K562 (cell line): ENCODE measurements around the gene CRACDL. TPM values are rescaled to one million over a fixed set of nuclear protein-coding genes. Genes with fewer than 3 reads are reported as not detected.

Source experiments
- ATAC-seq: fragments of 200-7000 bp; cut with Tn5 transposase; 3 replicates; pipeline ENCODE4 v1.9.1; 2020; ENCODE audit warnings: moderate library complexity
- BruUV-seq: library from RNA; stranded (reverse); fragments of 400-500 nt; replicated peaks from 2 replicates; lab custom pipeline; 2021; lab: Mats Ljungman, UMichigan
- CTCF ChIA-PET: fragments of 300-600 bp; formaldehyde crosslinking; extraction: SDS; loops from one replicate; lab custom pipeline; 2021; ENCODE audit warnings: low intra/inter-chr PET ratio; lab: Yijun Ruan, JAX
- POLR2A ChIA-PET: fragments of 300-600, 350-650 bp; sonication (Branson Sonifier 250); formaldehyde crosslinking; extraction: SDS; loops from one replicate; lab custom pipeline; 2021; ENCODE audit warnings: antibody characterized with exemption, inconsistent platforms; lab: Yijun Ruan, JAX
- DNase-seq, 4 experiments: peaks; one replicate each; pipeline versions ENCODE4 v3.0.0 to v3.0.0-alpha.2; 2011 to 2018; ENCODE audit warnings: low spot score in 3 of 4, mixed read lengths in 3 of 4; ENCODE audit errors: extremely low read depth in 1 of 4
- FAIRE-seq: peaks from 2 replicates; lab custom pipeline; 2011; peaks lifted over from hg19 to GRCh38; lab: Jason Lieb, UNC
- H2AFZ ChIP-seq: 2 replicates; pipeline ENCODE4 v1.6.0; 2011; ENCODE audit warnings: low read depth, low read length, control low read depth, inconsistent platforms
- H3K27ac ChIP-seq: fragments of 200-600 bp; 3 replicates; pipeline ENCODE4 v1.8.0; 2011; ENCODE audit warnings: low read depth, mild to moderate bottlenecking, control low read depth, inconsistent platforms, low read length, moderate library complexity, mixed read lengths; ENCODE audit errors: extremely low read depth
- H3K27me3 ChIP-seq, 2 experiments: fragments of 300-600 bp in 1 of 2; 2 replicates in 1 of 2; 3 replicates in 1 of 2; pipeline versions ENCODE4 v1.6.0 to v1.8.0; 2011; ENCODE audit warnings: inconsistent platforms in 2 of 2, low read length in 2 of 2, mild to moderate bottlenecking in 1 of 2, mixed read lengths in 1 of 2, moderate library complexity in 1 of 2; ENCODE audit not compliant: control insufficient read depth in 2 of 2, insufficient read depth in 2 of 2
- H3K36me3 ChIP-seq: fragments of 300-600 bp; 3 replicates; pipeline ENCODE4 v1.8.0; 2011; ENCODE audit warnings: mild to moderate bottlenecking, low read length, inconsistent platforms; ENCODE audit not compliant: control insufficient read depth, insufficient read depth
- H3K4me1 ChIP-seq, 2 experiments: fragments of 200-600 bp in 1 of 2; replicated peaks in 1 of 2; 2 replicates in 1 of 2; 3 replicates in 1 of 2; pipeline versions ENCODE4 v1.5.1 to v1.8.0; 2011; ENCODE audit warnings: inconsistent platforms in 2 of 2, low read length in 2 of 2, mild to moderate bottlenecking in 1 of 2, mixed read lengths in 1 of 2, moderate library complexity in 1 of 2; ENCODE audit not compliant: control insufficient read depth in 2 of 2, insufficient read depth in 2 of 2
- H3K4me2 ChIP-seq: 2 replicates; pipeline ENCODE4 v1.6.1; 2011; ENCODE audit warnings: low read length, control low read depth, inconsistent platforms, mixed read lengths; ENCODE audit not compliant: insufficient read depth
- H3K4me3 ChIP-seq: fragments of 200-600 bp; sonication (generic), shearing (Covaris generic); 2 replicates; pipeline ENCODE4 v1.5.1; 2016; ENCODE audit warnings: control low read depth, inconsistent platforms
- H3K79me2 ChIP-seq: fragments of 200-600 bp; 3 replicates; pipeline ENCODE4 v1.8.0; 2011; ENCODE audit warnings: low read length, inconsistent platforms; ENCODE audit not compliant: control insufficient read depth, insufficient read depth
- H3K9ac ChIP-seq, 2 experiments: 2 replicates each; pipeline versions ENCODE4 v1.6.0 to v1.6.1; 2011; ENCODE audit warnings: low read depth in 2 of 2, low read length in 2 of 2, control low read depth in 1 of 2, inconsistent platforms in 1 of 2, mild to moderate bottlenecking in 1 of 2, mixed read lengths in 1 of 2; ENCODE audit not compliant: insufficient read depth in 1 of 2
- H3K9me1 ChIP-seq: one replicate; pipeline ENCODE4 v1.6.0; 2011; ENCODE audit warnings: inconsistent platforms, mild to moderate bottlenecking, low read length, moderate library complexity; ENCODE audit not compliant: control insufficient read depth, insufficient read depth
- H3K9me3 ChIP-seq: replicated peaks from 2 replicates; pipeline ENCODE4 v1.5.1; 2011; ENCODE audit warnings: low read depth, low read length, inconsistent platforms; ENCODE audit not compliant: control insufficient read depth, insufficient read depth
- H4K20me1 ChIP-seq: replicated peaks from 2 replicates; pipeline ENCODE4 v1.6.1; 2011; ENCODE audit warnings: low read length, inconsistent platforms, mixed read lengths; ENCODE audit not compliant: control insufficient read depth, insufficient read depth
- ELF1 ChIP-seq: fragments of 200-800 bp; sonication (Bioruptor generic); IDR thresholded peaks from 2 replicates; pipeline ENCODE4 v1.6.1; 2016; ENCODE audit warnings: missing genetic modification characterization, missing compliant biosample characterization
- ELF4 ChIP-seq: fragments of 450-650 bp; formaldehyde crosslinking; IDR thresholded peaks from 2 replicates; pipeline ENCODE4 v1.4.0; 2022; ENCODE audit warnings: missing genetic modification characterization
- EP300 ChIP-seq: IDR thresholded peaks from 2 replicates; pipeline ENCODE4 v1.6.1; 2012; ENCODE audit warnings: low read length, improper control_type of control experiment
- HDAC2 ChIP-seq: fragments of 450-650 bp; IDR thresholded peaks from 2 replicates; pipeline ENCODE4 v1.6.1; 2016; ENCODE audit warnings: mild to moderate bottlenecking
- HDAC8 ChIP-seq: fragments of 450-650 bp; IDR thresholded peaks from 2 replicates; pipeline ENCODE4 v1.6.1; 2016; ENCODE audit warnings: mild to moderate bottlenecking, missing genetic modification characterization, moderate library complexity, missing compliant biosample characterization
- POLR2A ChIP-seq: fragments of 450-650 bp; conservative IDR thresholded peaks from 2 replicates; pipeline ENCODE4 v1.6.1; 2016
- PTBP1 ChIP-seq: fragments of 200-400 bp; formaldehyde crosslinking; IDR thresholded peaks from 2 replicates; pipeline ENCODE4 v1.6.1; 2017; ENCODE audit warnings: low read depth, low read length
- SFPQ ChIP-seq: fragments of 200-400 bp; formaldehyde crosslinking; IDR thresholded peaks from 2 replicates; pipeline ENCODE4 v1.6.1; 2017; ENCODE audit warnings: mild to moderate bottlenecking, low read depth, low read length, moderate library complexity
- SRSF3 ChIP-seq: fragments of 200-400 bp; formaldehyde crosslinking; IDR thresholded peaks from 2 replicates; pipeline ENCODE4 v1.6.1; 2016; ENCODE audit warnings: mild to moderate bottlenecking, low read length, moderate library complexity; ENCODE audit not compliant: insufficient read depth
- SUPT5H ChIP-seq: fragments of 450-650 bp; IDR thresholded peaks from 2 replicates; pipeline ENCODE4 v1.6.1; 2016
- THRA ChIP-seq: fragments of 450-650 bp; IDR thresholded peaks from 2 replicates; pipeline ENCODE4 v1.6.1; 2017; ENCODE audit warnings: mild to moderate bottlenecking, moderate library complexity
- WGBS: fragments of 100-300 bp; shearing (Covaris generic); methylation state at CpG from one replicate; pipeline ENCODE4 v1.1.6; 2016; ENCODE audit warnings: low coverage, mixed read lengths; ENCODE audit not compliant: insufficient coverage; ENCODE audit errors: missing lambda C conversion rate; 5-methylcytosine and 5-hydroxymethylcytosine counted together
- in situ Hi-C: fragments of 300-500 bp; cut with MboI; formaldehyde crosslinking; loops from 4 replicates; pipeline ENCODE4 v1.15.0; 2018; ENCODE audit warnings: inconsistent platforms, mixed read lengths
- intact Hi-C: fragments of 100-400 bp; cut with micrococcal nuclease; formaldehyde crosslinking; loops from 2 replicates; pipeline ENCODE4 v1.14.2; 2022
- polyA plus RNA-seq, 8 experiments: library from polyadenylated mRNA; depleted of rRNA in 4 of 8; stranded (reverse) in 5 of 8; unstranded in 3 of 8; fragments of >200 nt; fragmentation: Nextera tagmentation in 2 of 8; fragmentation: Illumina TruSeq in 1 of 8; extraction: Ambion mirVana in 2 of 8; extraction: Trizol in 1 of 8; gene quantifications; 2 replicates each; pipeline versions ENCODE4 v1.2.1 to v1.2.3, GENCODE V29; 2011 to 2014; ENCODE audit warnings: inconsistent platforms in 1 of 8, missing spikeins in 1 of 8
- total RNA-seq, 7 experiments: library from RNA; depleted of rRNA in 6 of 7; stranded (reverse); fragments of >200 nt in 6 of 7; fragmentation: Illumina TruSeq in 2 of 7; extraction: Trizol in 2 of 7; gene quantifications; 2 replicates each; pipeline versions ENCODE4 v1.2.1 to v1.2.3, GENCODE V29; 2011 to 2021; ENCODE audit warnings: low replicate concordance in 1 of 7
- TF ChIP-seq, protein P1 (sequence below): sonication (generic); formaldehyde crosslinking; IDR thresholded peaks from 2 replicates; pipeline ENCODE4 v1.8.1; 2023; ENCODE audit warnings: mild to moderate bottlenecking, missing genetic modification reagents
- TF ChIP-seq, protein P2 (sequence below): fragments of 450-650 bp; IDR thresholded peaks from 2 replicates; pipeline ENCODE4 v1.6.1; 2016; ENCODE audit warnings: antibody characterized with exemption

The CRACDL gene
- total and polyA plus RNA-seq, 9 of the 15 experiments (the other 6 are each of a cell fraction or from before 2014, with no cell fraction given): not detected

- TF ChIP-seq, protein P1, sequence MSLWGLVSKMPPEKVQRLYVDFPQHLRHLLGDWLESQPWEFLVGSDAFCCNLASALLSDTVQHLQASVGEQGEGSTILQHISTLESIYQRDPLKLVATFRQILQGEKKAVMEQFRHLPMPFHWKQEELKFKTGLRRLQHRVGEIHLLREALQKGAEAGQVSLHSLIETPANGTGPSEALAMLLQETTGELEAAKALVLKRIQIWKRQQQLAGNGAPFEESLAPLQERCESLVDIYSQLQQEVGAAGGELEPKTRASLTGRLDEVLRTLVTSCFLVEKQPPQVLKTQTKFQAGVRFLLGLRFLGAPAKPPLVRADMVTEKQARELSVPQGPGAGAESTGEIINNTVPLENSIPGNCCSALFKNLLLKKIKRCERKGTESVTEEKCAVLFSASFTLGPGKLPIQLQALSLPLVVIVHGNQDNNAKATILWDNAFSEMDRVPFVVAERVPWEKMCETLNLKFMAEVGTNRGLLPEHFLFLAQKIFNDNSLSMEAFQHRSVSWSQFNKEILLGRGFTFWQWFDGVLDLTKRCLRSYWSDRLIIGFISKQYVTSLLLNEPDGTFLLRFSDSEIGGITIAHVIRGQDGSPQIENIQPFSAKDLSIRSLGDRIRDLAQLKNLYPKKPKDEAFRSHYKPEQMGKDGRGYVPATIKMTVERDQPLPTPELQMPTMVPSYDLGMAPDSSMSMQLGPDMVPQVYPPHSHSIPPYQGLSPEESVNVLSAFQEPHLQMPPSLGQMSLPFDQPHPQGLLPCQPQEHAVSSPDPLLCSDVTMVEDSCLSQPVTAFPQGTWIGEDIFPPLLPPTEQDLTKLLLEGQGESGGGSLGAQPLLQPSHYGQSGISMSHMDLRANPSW (CRISPR knock-in tag): no peak
Measured at GRCh38 chr2:98776136-98776535, 159.9 kb downstream of the CRACDL start (continued).

DNA sequence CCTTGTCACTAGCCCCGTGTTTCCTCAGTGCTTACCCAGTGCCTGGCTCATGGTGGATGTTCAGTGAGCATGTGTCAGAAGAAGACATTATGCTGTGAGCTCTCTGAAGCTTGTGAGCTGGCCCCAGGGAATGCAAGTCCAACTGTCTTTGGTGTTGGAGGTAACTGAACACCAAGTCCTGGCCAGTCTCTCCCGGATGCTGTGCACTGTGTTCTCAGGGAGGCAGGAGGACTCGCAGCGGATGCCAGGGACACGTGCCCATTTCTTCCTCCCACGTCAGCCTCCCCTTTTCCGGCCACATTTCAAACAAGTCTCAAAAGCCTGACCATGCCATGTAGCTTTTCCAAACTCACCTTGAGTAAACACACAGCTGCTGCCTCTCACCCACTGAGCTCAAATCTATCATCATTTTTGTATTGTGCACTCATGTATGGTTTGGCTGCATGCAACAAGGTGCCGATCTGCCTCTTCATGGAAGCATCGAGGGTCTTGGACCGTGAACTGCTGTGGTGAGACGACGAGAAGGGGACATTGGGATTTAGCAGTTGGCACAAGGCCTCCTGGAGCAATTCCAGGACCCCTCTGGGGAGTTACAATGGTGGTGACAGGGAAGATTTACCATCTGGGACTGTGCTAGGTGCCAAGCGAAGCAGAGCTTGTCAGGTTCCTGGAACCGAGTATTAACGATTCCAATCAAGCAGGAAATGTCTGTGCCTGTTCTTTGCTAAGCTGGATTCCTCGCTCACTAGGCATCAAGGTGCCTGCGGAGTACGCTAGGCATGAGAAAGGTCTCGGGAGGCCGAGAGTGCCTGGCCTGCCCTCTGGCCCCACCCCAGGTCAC, 160.7 kb downstream of the CRACDL start:
- no peak overlapping the region for H3K27ac ChIP-seq
- intact Hi-C loops: no loop called here
- no peak overlapping the region; a peak in 1 of 4 replicates for H3K9ac ChIP-seq
- in situ Hi-C loops: no loop called here
- H3K27me3 ChIP-seq: peaks cover 22 to 56% of the 10 kb centered on the region in 2 experiments; a peak in 4 of 5 replicates
- H3K4me3 ChIP-seq: no peak overlapping the region
- no peaks in the 10 kb centered on the region for H3K4me1 ChIP-seq
- no peak overlapping the region for H2AFZ ChIP-seq
- no peaks in the 10 kb centered on the region for H3K79me2 ChIP-seq
- no TSS peak for BruUV-seq
- no peaks in the 10 kb centered on the region for H3K9me3 ChIP-seq
- CTCF ChIA-PET: no interaction called here
- no peaks in the 10 kb centered on the region; the same call in 1 of the 2 replicates for H4K20me1 ChIP-seq
- H3K9me1 ChIP-seq: no peaks in the 10 kb centered on the region
- DNase-seq (no peak), ATAC-seq (no peak), FAIRE-seq (no peak)
- no peak overlapping the region for H3K4me2 ChIP-seq
- no peaks in the 10 kb centered on the region for H3K36me3 ChIP-seq
- POLR2A ChIA-PET: interaction anchor here (0.6 to 0.7 kb wide), 2 partner anchors 46 to 1934 kb away, joined by 3 read pairs; no protein-coding TSS in a partner anchor
- 2% methylated on average over 20 of the region's 20 CpGs for WGBS
- no peak for TF ChIP-seq HDAC2
- TF ChIP-seq HDAC8 (tag): no peak
- TF ChIP-seq ELF4 (CRISPR knock-in tag): no peak
- no peak for TF ChIP-seq THRA
- TF ChIP-seq SRSF3: no peak
- TF ChIP-seq POLR2A: no peak
- TF ChIP-seq PTBP1: no peak
- TF ChIP-seq ELF1 (tag): no peak
- TF ChIP-seq SFPQ: no peak
- TF ChIP-seq, protein P2, sequence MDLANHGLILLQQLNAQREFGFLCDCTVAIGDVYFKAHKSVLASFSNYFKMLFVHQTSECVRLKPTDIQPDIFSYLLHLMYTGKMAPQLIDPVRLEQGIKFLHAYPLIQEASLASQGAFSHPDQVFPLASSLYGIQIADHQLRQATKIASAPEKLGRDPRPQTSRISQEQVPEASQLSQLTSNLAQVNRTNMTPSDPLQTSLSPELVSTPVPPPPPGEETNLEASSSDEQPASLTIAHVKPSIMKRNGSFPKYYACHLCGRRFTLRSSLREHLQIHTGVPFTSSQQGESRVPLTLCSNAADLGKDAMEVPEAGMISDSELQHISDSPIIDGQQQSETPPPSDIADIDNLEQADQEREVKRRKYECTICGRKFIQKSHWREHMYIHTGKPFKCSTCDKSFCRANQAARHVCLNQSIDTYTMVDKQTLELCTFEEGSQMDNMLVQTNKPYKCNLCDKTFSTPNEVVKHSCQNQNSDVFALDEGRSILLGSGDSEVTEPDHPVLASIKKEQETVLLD: no peak
- no peak for TF ChIP-seq EP300
- TF ChIP-seq SUPT5H: no peak
